MM.1S (cell line): ENCODE measurements around the gene GSTM5.

Experiments used
- DNase-seq: peaks from one replicate; pipeline ENCODE4 v3.0.0-alpha.2; 2015
- H2AFZ ChIP-seq: fragments of 300-600 bp; sonication (generic); 2 replicates; pipeline ENCODE4 v1.6.0; 2016; ENCODE audit warnings: antibody characterized with exemption, low read length
- H3F3A ChIP-seq: fragments of 300-600 bp; sonication (generic); 2 replicates; pipeline ENCODE4 v1.6.1; 2016; ENCODE audit warnings: mild to moderate bottlenecking, antibody characterized with exemption, low read length, moderate library complexity, mixed read lengths; ENCODE audit not compliant: insufficient read depth
- H3K27ac ChIP-seq: fragments of 300-600 bp; sonication (generic); 2 replicates; pipeline ENCODE4 v1.5.1; 2016; ENCODE audit warnings: mild to moderate bottlenecking, low read length
- H3K27me3 ChIP-seq: fragments of 300-600 bp; sonication (generic); replicated peaks from 2 replicates; pipeline ENCODE4 v1.6.0; 2016; ENCODE audit warnings: low read length; ENCODE audit not compliant: insufficient read depth
- H3K36me3 ChIP-seq: fragments of 300-600 bp; sonication (generic); replicated peaks from 2 replicates; pipeline ENCODE4 v1.6.1; 2016; ENCODE audit warnings: mild to moderate bottlenecking, low read length, mixed read lengths; ENCODE audit not compliant: insufficient read depth
- H3K4me1 ChIP-seq: fragments of 300-600 bp; sonication (generic); 2 replicates; pipeline ENCODE4 v1.6.1; 2016; ENCODE audit warnings: low read length, mixed read lengths
- H3K4me2 ChIP-seq: fragments of 300-600 bp; sonication (generic); 2 replicates; pipeline ENCODE4 v1.6.0; 2016; ENCODE audit warnings: low read depth, low read length
- H3K4me3 ChIP-seq: fragments of 300-600 bp; sonication (generic); 2 replicates; pipeline ENCODE4 v1.5.1; 2016; ENCODE audit warnings: low read length, mixed read lengths
- H3K79me2 ChIP-seq: fragments of 300-600 bp; sonication (generic); 2 replicates; pipeline ENCODE4 v1.6.1; 2016; ENCODE audit warnings: mixed run types, low read length, mixed read lengths
- H3K9ac ChIP-seq: fragments of 300-600 bp; sonication (generic); 2 replicates; pipeline ENCODE4 v1.6.1; 2016; ENCODE audit warnings: low read length, mixed read lengths
- H3K9me2 ChIP-seq: fragments of 300-600 bp; sonication (generic); replicated peaks from 2 replicates; pipeline ENCODE4 v1.6.1; 2016; ENCODE audit warnings: mild to moderate bottlenecking, low read length, mixed read lengths; ENCODE audit not compliant: insufficient read depth
- H3K9me3 ChIP-seq: fragments of 300-600 bp; sonication (generic); replicated peaks from 2 replicates; pipeline ENCODE4 v1.6.1; 2016; ENCODE audit warnings: mild to moderate bottlenecking, low read length, mixed read lengths; ENCODE audit not compliant: insufficient read depth
- H4K20me1 ChIP-seq: fragments of 300-600 bp; sonication (generic); 2 replicates; pipeline ENCODE4 v1.6.1; 2016; ENCODE audit warnings: mild to moderate bottlenecking, low read length, moderate library complexity, mixed read lengths; ENCODE audit not compliant: insufficient read depth
- EZH2 ChIP-seq: fragments of 300-600 bp; sonication (generic); optimal IDR thresholded peaks from 2 replicates; pipeline ENCODE3; 2017; ENCODE audit warnings: low read depth, mild to moderate bottlenecking, antibody characterized with exemption, low read length, mixed read lengths
- EZH2phosphoT487 ChIP-seq: fragments of 300-600 bp; sonication (generic); IDR thresholded peaks from 2 replicates; pipeline ENCODE4 v1.6.1; 2018; ENCODE audit warnings: antibody characterized with exemption, low read length
- TF ChIP-seq, protein P1 (sequence below): fragments of 300-600 bp; sonication (generic); IDR thresholded peaks from 2 replicates; pipeline ENCODE4 v1.5.1; 2016; ENCODE audit warnings: antibody characterized with exemption, low read length, mixed read lengths

GSTM5 gene

DNA sequence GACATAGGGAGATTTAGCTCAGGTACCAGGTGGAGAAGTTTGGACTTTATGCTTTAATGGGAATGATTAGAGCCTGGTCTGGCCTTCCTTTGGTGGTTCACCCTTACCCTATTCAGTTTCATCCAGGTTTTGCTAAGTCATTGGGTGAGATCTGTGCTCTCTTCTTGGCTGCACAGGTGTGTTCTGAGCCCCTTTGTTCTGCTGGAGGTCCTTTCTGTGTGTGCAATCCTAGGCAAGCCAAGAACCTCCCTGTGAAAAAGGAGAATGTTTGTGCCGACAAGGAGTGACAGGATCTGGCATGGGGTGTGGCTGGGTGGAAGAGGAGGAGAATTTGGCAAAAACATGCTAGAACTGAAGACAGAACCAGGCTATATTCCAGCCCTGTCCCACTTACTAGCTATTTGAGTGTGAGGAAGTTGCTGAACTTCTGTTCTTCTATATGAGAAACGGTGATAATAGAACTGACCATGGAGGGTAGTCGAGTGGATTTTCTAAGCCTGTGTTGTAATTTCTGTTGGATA is 4.6 kb downstream of the GSTM5 start:
- no peaks in the 10 kb centered on the region for H3K79me2 ChIP-seq
- H3K9ac ChIP-seq, result no peak overlapping the region

DNA sequence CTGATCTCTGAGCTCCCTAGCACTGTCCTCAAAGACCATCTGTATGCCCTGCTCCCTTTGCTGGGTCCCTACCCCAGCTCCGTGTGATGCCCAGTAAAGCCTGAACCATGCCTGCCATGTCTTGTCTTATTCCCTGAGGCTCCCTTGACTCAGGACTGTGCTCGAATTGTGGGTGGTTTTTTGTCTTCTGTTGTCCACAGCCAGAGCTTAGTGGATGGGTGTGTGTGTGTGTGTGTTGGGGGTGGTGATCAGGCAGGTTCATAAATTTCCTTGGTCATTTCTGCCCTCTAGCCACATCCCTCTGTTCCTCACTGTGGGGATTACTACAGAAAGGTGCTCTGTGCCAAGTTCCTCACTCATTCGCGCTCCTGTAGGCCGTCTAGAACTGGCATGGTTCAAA is 5.7 kb downstream of the GSTM5 start:
- no peak overlapping the region for H2AFZ ChIP-seq
- no peak overlapping the region for H3K4me3 ChIP-seq
- H4K20me1 ChIP-seq, result no peaks in the 10 kb centered on the region
- no peak for DNase-seq
- H3K4me2 ChIP-seq, result no peak overlapping the region
- H3K27me3 ChIP-seq, result no peaks in the 10 kb centered on the region
- no peaks in the 10 kb centered on the region for H3F3A ChIP-seq
- H3K9me2 ChIP-seq, result no peaks in the 10 kb centered on the region
- H3K27ac ChIP-seq, result no peak overlapping the region
- H3K9ac ChIP-seq, result no peak overlapping the region
- H3K79me2 ChIP-seq, result no peaks in the 10 kb centered on the region
- TF ChIP-seq, protein P1, sequence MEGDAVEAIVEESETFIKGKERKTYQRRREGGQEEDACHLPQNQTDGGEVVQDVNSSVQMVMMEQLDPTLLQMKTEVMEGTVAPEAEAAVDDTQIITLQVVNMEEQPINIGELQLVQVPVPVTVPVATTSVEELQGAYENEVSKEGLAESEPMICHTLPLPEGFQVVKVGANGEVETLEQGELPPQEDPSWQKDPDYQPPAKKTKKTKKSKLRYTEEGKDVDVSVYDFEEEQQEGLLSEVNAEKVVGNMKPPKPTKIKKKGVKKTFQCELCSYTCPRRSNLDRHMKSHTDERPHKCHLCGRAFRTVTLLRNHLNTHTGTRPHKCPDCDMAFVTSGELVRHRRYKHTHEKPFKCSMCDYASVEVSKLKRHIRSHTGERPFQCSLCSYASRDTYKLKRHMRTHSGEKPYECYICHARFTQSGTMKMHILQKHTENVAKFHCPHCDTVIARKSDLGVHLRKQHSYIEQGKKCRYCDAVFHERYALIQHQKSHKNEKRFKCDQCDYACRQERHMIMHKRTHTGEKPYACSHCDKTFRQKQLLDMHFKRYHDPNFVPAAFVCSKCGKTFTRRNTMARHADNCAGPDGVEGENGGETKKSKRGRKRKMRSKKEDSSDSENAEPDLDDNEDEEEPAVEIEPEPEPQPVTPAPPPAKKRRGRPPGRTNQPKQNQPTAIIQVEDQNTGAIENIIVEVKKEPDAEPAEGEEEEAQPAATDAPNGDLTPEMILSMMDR, result no peak
- H3K4me1 ChIP-seq, result no peaks in the 10 kb centered on the region
- H3K36me3 ChIP-seq, result no peaks in the 10 kb centered on the region
- no peaks in the 10 kb centered on the region for H3K9me3 ChIP-seq

More for the DNA sequence above, 4.6 kb downstream of the GSTM5 start:
- no peak overlapping the region for H2AFZ ChIP-seq
- H3K4me3 ChIP-seq, result no peak overlapping the region
- no peak for DNase-seq
- no peak overlapping the region for H3K27ac ChIP-seq
- no peaks in the 10 kb centered on the region for H3F3A ChIP-seq
- no peaks in the 10 kb centered on the region for H3K9me2 ChIP-seq
- H3K27me3 ChIP-seq, result no peaks in the 10 kb centered on the region
- no peaks in the 10 kb centered on the region for H3K36me3 ChIP-seq
- no peak overlapping the region for H3K4me2 ChIP-seq
- no peaks in the 10 kb centered on the region for H3K4me1 ChIP-seq
- H4K20me1 ChIP-seq, result no peaks in the 10 kb centered on the region
- TF ChIP-seq, protein P1, result no peak
- no peaks in the 10 kb centered on the region for H3K9me3 ChIP-seq

DNA sequence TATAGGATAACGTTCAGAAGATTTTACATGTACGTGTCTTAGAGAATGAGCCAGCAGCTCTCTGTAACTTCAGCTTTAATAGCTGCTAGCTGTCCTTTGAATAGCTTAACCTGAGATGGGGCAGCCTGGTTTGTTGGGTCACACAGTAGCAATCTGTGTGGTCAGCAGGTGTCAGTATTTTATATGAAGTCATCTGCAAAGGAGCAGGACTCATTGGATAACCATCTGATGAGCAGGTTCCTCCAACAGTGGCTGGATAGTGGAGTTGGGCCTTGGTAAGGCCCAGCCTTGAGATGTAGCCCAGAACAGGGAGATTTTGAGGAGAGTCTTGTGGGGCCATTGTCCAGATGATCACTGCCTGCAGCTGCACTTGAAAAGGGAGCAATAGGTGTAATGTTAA is 6.4 kb downstream of the GSTM5 start:
- Histone ChIP-seq H3K36me3 (no peaks in the 10 kb centered on the region), H3F3A (no peaks in the 10 kb centered on the region), H3K9ac (no peak overlapping the region), H3K9me2 (no peaks in the 10 kb centered on the region), H3K79me2 (no peaks in the 10 kb centered on the region), H4K20me1 (no peaks in the 10 kb centered on the region), H3K4me2 (no peak overlapping the region), H3K27ac (no peak overlapping the region), H2AFZ (no peak overlapping the region), H3K27me3 (no peaks in the 10 kb centered on the region), H3K9me3 (no peaks in the 10 kb centered on the region), H3K4me3 (no peak overlapping the region), H3K4me1 (no peaks in the 10 kb centered on the region)
- TF ChIP-seq EZH2 (no peak), EZH2phosphoT487 (no peak)
- TF ChIP-seq, protein P1, result no peak
- no peak for DNase-seq
